WTC11 (cell line): ENCODE measurements around the gene MIB2. TPM values are rescaled to one million over a fixed set of nuclear protein-coding genes. Genes with fewer than 3 reads are reported as not detected.

Source experiments
- ATAC-seq: fragments of 200-7000 bp; cut with Tn5 transposase; 2 replicates; pipeline ENCODE4 v1.10.0; 2021; ENCODE audit warnings: mild to moderate bottlenecking, moderate library complexity
- CTCF ChIA-PET: fragments of 300-600 bp; sonication (Branson Sonifier 250); formaldehyde crosslinking; loops from one replicate; lab custom pipeline; 2021; ENCODE audit warnings: antibody characterized with exemption; lab: Charles Lee
- POLR2A ChIA-PET: fragments of 350-600 bp; sonication (Branson Sonifier 250); formaldehyde crosslinking; loops from one replicate; lab custom pipeline; 2021; ENCODE audit warnings: antibody characterized with exemption; lab: Charles Lee
- DNase-seq: peaks from one replicate; pipeline ENCODE4 v3.0.0; 2021; ENCODE audit warnings: low spot score
- H3K27ac Mint-ChIP-seq: 2 replicates; pipeline ENCODE4 v1.8.0; 2021; ENCODE audit warnings: mixed read lengths
- H3K27me3 Mint-ChIP-seq: 2 replicates; pipeline ENCODE4 v1.8.0; 2021; ENCODE audit warnings: low read depth, mild to moderate bottlenecking, moderate library complexity, mixed read lengths
- H3K36me3 Mint-ChIP-seq: 2 replicates; pipeline ENCODE4 v1.8.0; 2021; ENCODE audit warnings: mixed read lengths
- H3K4me1 Mint-ChIP-seq: 2 replicates; pipeline ENCODE4 v1.8.0; 2022; ENCODE audit warnings: mixed read lengths
- H3K4me3 Mint-ChIP-seq: 2 replicates; pipeline ENCODE4 v1.8.0; 2021; ENCODE audit warnings: mild to moderate bottlenecking, moderate library complexity, mixed read lengths
- H3K9me3 Mint-ChIP-seq: 2 replicates; pipeline ENCODE4 v1.8.0; 2021; ENCODE audit warnings: mixed read lengths
- ARID4B ChIP-seq: sonication (generic); formaldehyde crosslinking; IDR thresholded peaks from 2 replicates; pipeline ENCODE4 v1.8.0; 2023; ENCODE audit warnings: missing genetic modification reagents, mild to moderate bottlenecking, borderline replicate concordance
- ATF2 ChIP-seq: sonication (generic); formaldehyde crosslinking; IDR thresholded peaks from 2 replicates; pipeline ENCODE4 v1.8.1; 2022; ENCODE audit warnings: low read depth, missing genetic modification reagents, borderline replicate concordance
- ATF3 ChIP-seq: sonication (generic); formaldehyde crosslinking; conservative IDR thresholded peaks from 2 replicates; pipeline ENCODE4 v1.8.1; 2022; ENCODE audit warnings: mild to moderate bottlenecking, missing genetic modification reagents
- CDX4 ChIP-seq: fragments of 250-450 bp; sonication (Bioruptor Pico); IDR thresholded peaks from 2 replicates; pipeline ENCODE4 v1.9.0; 2021; ENCODE audit warnings: moderate library complexity, mild to moderate bottlenecking, inconsistent platforms, borderline replicate concordance
- EMX1 ChIP-seq: fragments of 250-450 bp; sonication (Bioruptor Pico); IDR thresholded peaks from 2 replicates; pipeline ENCODE4 v1.8.0; 2021; ENCODE audit warnings: mild to moderate bottlenecking
- GABPB1 ChIP-seq: sonication (generic); formaldehyde crosslinking; IDR thresholded peaks from 2 replicates; pipeline ENCODE4 v1.8.1; 2023; ENCODE audit warnings: mild to moderate bottlenecking, missing genetic modification reagents
- GTF2I ChIP-seq: fragments of 250-450 bp; sonication (Bioruptor Pico); conservative IDR thresholded peaks from 2 replicates; pipeline ENCODE4 v1.4.0; 2021; ENCODE audit warnings: mild to moderate bottlenecking
- HMGXB4 ChIP-seq: sonication (generic); formaldehyde crosslinking; IDR thresholded peaks from 2 replicates; pipeline ENCODE4 v1.8.1; 2023; ENCODE audit warnings: mild to moderate bottlenecking, moderate library complexity, missing genetic modification reagents
- JAZF1 ChIP-seq: fragments of 250-450 bp; sonication (Bioruptor Pico); IDR thresholded peaks from 2 replicates; pipeline ENCODE4 v1.9.0; 2021; ENCODE audit warnings: moderate library complexity, mild to moderate bottlenecking, inconsistent platforms
- MLX ChIP-seq: sonication (generic); formaldehyde crosslinking; IDR thresholded peaks from 2 replicates; pipeline ENCODE4 v1.8.1; 2023; ENCODE audit warnings: mild to moderate bottlenecking, missing genetic modification reagents, moderate library complexity
- NFYB ChIP-seq: sonication (generic); formaldehyde crosslinking; conservative IDR thresholded peaks from 2 replicates; pipeline ENCODE4 v1.8.0; 2022; ENCODE audit warnings: low read depth, missing genetic modification reagents
- NR2C2 ChIP-seq: sonication (generic); formaldehyde crosslinking; IDR thresholded peaks from 2 replicates; pipeline ENCODE4 v1.8.0; 2022; ENCODE audit warnings: mild to moderate bottlenecking, missing genetic modification reagents
- PRRX2 ChIP-seq: fragments of 250-450 bp; sonication (Bioruptor Pico); IDR thresholded peaks from 2 replicates; pipeline ENCODE4 v1.8.0; 2021; ENCODE audit warnings: mild to moderate bottlenecking
- STAT6 ChIP-seq: sonication (generic); formaldehyde crosslinking; conservative IDR thresholded peaks from 2 replicates; pipeline ENCODE4 v1.8.1; 2023; ENCODE audit warnings: mild to moderate bottlenecking, low read depth, missing genetic modification reagents, moderate library complexity
- USF2 ChIP-seq: sonication (generic); formaldehyde crosslinking; IDR thresholded peaks from 2 replicates; pipeline ENCODE4 v1.8.1; 2023; ENCODE audit warnings: mild to moderate bottlenecking, missing genetic modification reagents, moderate library complexity
- ZBTB43 ChIP-seq: sonication (generic); formaldehyde crosslinking; IDR thresholded peaks from 2 replicates; pipeline ENCODE4 v1.8.1; 2023; ENCODE audit warnings: mild to moderate bottlenecking, missing genetic modification reagents
- ZNF263 ChIP-seq: sonication (generic); formaldehyde crosslinking; IDR thresholded peaks from 2 replicates; pipeline ENCODE4 v1.8.1; 2022; ENCODE audit warnings: low read depth, mild to moderate bottlenecking, moderate library complexity, missing genetic modification reagents
- ZNF416 ChIP-seq: fragments of 250-450 bp; sonication (Bioruptor Pico); IDR thresholded peaks from 2 replicates; pipeline ENCODE4 v1.9.0; 2021; ENCODE audit warnings: mild to moderate bottlenecking, inconsistent platforms
- total RNA-seq: library from RNA; stranded (reverse); gene quantifications from 3 replicates; pipeline ENCODE4 v1.2.3, GENCODE V29; 2021

MIB2 gene
- total RNA-seq, 1 experiment from 2014 or later, result 90.6 TPM

GRCh38 chr1:1627829-1628753 is 12.8 kb downstream of the MIB2 start:
- H3K4me3 Mint-ChIP-seq, result no peak overlapping the region; the same call in 1 of the 2 replicates
- POLR2A ChIA-PET, result interaction anchor here (0.6 to 1.8 kb wide), 2 partner anchors 13 to 254 kb away, joined by 4 to 7 read pairs; partner anchors contain the start of gene MIB2
- peaks cover 6% of the 10 kb centered on the region for H3K27me3 Mint-ChIP-seq
- peaks cover 2% of the 10 kb centered on the region; the same call in 1 of the 2 replicates for H3K4me1 Mint-ChIP-seq
- CTCF ChIA-PET, result interaction anchor here (0.7 to 2.2 kb wide), 11 partner anchors 8 to 281 kb away, joined by 3 to 30 read pairs (median 6); partner anchors contain the start of gene MIB2
- no peaks in the 10 kb centered on the region for H3K9me3 Mint-ChIP-seq
- H3K27ac Mint-ChIP-seq, result no peak overlapping the region
- DNase-seq (no peak), ATAC-seq (no peak)
- TF ChIP-seq NFYB (CRISPR knock-in tag) (no peak), ATF2 (CRISPR knock-in tag) (no peak), EMX1 (CRISPR knock-in tag) (no peak), STAT6 (CRISPR knock-in tag) (no peak), HMGXB4 (no peak), CDX4 (CRISPR knock-in tag) (no peak), ARID4B (CRISPR knock-in tag) (no peak; the same call in 1 of the 2 replicates), GTF2I (CRISPR knock-in tag) (no peak), PRRX2 (no peak), NR2C2 (no peak), ZBTB43 (CRISPR knock-in tag) (no peak), MLX (CRISPR knock-in tag) (no peak), JAZF1 (no peak), USF2 (CRISPR knock-in tag) (no peak), ZNF263 (CRISPR knock-in tag) (no peak), ZNF416 (no peak), GABPB1 (CRISPR knock-in tag) (no peak), ATF3 (CRISPR knock-in tag) (no peak)
- H3K36me3 Mint-ChIP-seq, result no peaks in the 10 kb centered on the region
